ENCODE data around the gene CEP128. TPM values are rescaled to one million over a fixed set of nuclear protein-coding genes. Genes with fewer than 3 reads are reported as not detected.

CEP128 gene
- total RNA-seq, 1 experiment from 2014 or later = 27.3 TPM

DNA sequence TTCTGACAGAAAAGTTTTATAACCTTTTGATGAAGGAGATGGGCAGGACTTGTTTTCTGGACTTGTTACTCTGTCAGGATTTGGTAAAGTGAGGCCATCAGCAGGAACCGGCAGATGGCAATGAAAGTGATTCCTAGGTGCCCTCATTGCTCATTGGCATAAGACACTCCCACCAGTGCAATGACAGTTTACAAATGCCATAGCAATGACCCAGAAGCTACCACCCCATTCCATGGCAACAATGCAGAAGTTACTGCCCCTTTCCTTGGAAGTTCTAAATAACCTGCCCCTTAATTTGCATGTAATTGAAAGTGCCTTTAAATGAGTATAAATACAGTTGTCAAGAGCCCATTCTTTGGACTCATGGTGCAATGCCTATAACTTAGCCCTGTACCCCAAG, 222.6 kb downstream of the CEP128 start:
- POLR2A ChIA-PET (ENCODE audit: low non-redundant PET) = no interaction called here
- H3K27ac ChIP-seq (ENCODE audit: low read depth, low read length, poor library complexity, severe bottlenecking) = no peak overlapping the region
- BruUV-seq (replicated peaks) = no TSS peak
- H3K27me3 ChIP-seq (replicated peaks; ENCODE audit: insufficient read depth, low read depth, low read length, poor library complexity) = no peaks in the 10 kb centered on the region
- no peaks in the 10 kb centered on the region for H3K4me1 ChIP-seq (ENCODE audit: insufficient read depth, low read length, poor library complexity, severe bottlenecking)
- CTCF ChIA-PET = no interaction called here
- DNase-seq (ENCODE audit: low spot score) = no peak
- H3K4me3 ChIP-seq (ENCODE audit: low read depth, low read length, poor library complexity, severe bottlenecking) = no peak overlapping the region
- no peaks in the 10 kb centered on the region for H3K9me3 ChIP-seq (ENCODE audit: low read depth, low read length, poor library complexity, severe bottlenecking)
- no peak for TF ChIP-seq EZH2 (IDR thresholded peaks at IDR 0.05; ENCODE audit: borderline replicate concordance, low read depth, low read length, poor library complexity, severe bottlenecking)
- TF ChIP-seq, protein P1, sequence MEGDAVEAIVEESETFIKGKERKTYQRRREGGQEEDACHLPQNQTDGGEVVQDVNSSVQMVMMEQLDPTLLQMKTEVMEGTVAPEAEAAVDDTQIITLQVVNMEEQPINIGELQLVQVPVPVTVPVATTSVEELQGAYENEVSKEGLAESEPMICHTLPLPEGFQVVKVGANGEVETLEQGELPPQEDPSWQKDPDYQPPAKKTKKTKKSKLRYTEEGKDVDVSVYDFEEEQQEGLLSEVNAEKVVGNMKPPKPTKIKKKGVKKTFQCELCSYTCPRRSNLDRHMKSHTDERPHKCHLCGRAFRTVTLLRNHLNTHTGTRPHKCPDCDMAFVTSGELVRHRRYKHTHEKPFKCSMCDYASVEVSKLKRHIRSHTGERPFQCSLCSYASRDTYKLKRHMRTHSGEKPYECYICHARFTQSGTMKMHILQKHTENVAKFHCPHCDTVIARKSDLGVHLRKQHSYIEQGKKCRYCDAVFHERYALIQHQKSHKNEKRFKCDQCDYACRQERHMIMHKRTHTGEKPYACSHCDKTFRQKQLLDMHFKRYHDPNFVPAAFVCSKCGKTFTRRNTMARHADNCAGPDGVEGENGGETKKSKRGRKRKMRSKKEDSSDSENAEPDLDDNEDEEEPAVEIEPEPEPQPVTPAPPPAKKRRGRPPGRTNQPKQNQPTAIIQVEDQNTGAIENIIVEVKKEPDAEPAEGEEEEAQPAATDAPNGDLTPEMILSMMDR (conservative IDR thresholded peaks at IDR 0.05; ENCODE audit: low read depth, low read length) = no peak
- intact Hi-C loops (cut with micrococcal nuclease; ENCODE audit: unreplicated experiment) = no loop called here
- no peaks in the 10 kb centered on the region for H3K36me3 ChIP-seq (ENCODE audit: insufficient read depth, low read length, poor library complexity, severe bottlenecking)

DNA sequence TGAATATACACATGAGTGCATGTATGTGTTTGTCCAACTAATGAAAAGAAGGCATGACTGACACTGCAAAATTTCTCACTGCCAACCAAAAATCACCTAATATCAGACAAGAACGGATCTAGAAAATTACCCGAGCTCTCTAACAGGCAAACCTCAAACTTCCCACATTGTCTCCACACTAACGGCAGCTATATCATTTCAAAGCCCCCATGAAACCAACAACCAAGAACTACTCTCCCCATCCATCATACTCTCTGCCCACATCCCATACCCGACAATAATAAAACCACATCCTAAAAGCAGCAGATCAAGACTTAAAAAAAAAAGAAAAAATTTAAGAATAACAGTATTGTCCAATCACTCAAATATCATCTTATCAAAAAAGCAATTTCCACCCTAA, 227.1 kb downstream of the CEP128 start:
- Histone ChIP-seq H3K4me3 (ENCODE audit: low read depth, low read length, poor library complexity, severe bottlenecking) (no peak overlapping the region), H3K4me1 (ENCODE audit: insufficient read depth, low read length, poor library complexity, severe bottlenecking) (no peaks in the 10 kb centered on the region), H3K36me3 (ENCODE audit: insufficient read depth, low read length, poor library complexity, severe bottlenecking) (no peaks in the 10 kb centered on the region), H3K27me3 (replicated peaks; ENCODE audit: insufficient read depth, low read depth, low read length, poor library complexity) (no peaks in the 10 kb centered on the region), H3K9me3 (ENCODE audit: low read depth, low read length, poor library complexity, severe bottlenecking) (no peaks in the 10 kb centered on the region), H3K27ac (ENCODE audit: low read depth, low read length, poor library complexity, severe bottlenecking) (no peak overlapping the region)
- no peak for DNase-seq (ENCODE audit: low spot score)
- ChIA-PET CTCF (no interaction called here), POLR2A (ENCODE audit: low non-redundant PET) (no interaction called here)
- TF ChIP-seq, protein P1 (conservative IDR thresholded peaks at IDR 0.05; ENCODE audit: low read depth, low read length) = no peak
- intact Hi-C loops (cut with micrococcal nuclease; ENCODE audit: unreplicated experiment) = no loop called here
- no TSS peak for BruUV-seq (replicated peaks)

DNA sequence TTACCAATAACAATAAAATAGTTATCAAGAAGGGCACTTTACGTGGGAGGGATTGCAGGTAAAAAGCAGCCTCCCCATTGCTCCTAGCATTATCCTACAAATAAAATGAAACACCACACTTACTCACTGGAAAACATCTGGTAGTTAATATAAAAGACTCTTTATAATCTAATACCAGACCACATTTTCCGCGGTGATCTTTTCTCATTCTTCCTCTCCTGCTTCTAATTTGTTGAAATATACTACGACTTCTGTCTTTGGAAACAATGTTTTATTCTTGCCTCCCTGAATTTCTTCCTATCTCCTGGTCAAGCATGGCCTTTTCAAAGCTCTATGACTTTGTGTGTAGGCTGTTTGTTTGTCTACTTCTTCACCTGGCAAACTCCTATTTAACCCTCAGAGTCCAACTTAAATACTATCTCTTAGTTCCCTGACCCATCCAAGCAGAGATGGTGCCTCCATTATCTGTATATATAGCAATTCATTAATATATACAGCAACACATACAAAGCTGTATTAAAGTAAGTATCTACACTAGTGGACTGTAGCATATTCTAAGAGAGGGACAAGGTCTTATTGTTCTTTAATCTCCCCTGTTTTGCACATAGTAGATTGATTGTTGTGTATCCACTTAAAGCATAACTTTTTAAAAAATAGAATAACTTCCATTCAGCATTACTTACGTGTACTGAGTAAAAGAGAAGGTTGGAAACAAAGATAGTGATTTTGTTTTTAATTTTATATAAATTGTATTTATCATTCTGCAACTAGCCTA, 228.3 kb downstream of the CEP128 start:
- Histone ChIP-seq H3K4me3 (ENCODE audit: low read depth, low read length, poor library complexity, severe bottlenecking) (no peak overlapping the region), H3K4me1 (ENCODE audit: insufficient read depth, low read length, poor library complexity, severe bottlenecking) (no peaks in the 10 kb centered on the region), H3K27me3 (replicated peaks; ENCODE audit: insufficient read depth, low read depth, low read length, poor library complexity) (no peaks in the 10 kb centered on the region), H3K9me3 (ENCODE audit: low read depth, low read length, poor library complexity, severe bottlenecking) (no peaks in the 10 kb centered on the region), H3K36me3 (ENCODE audit: insufficient read depth, low read length, poor library complexity, severe bottlenecking) (no peaks in the 10 kb centered on the region), H3K27ac (ENCODE audit: low read depth, low read length, poor library complexity, severe bottlenecking) (no peak overlapping the region)
- ChIA-PET CTCF (no interaction called here), POLR2A (ENCODE audit: low non-redundant PET) (no interaction called here)
- BruUV-seq (replicated peaks) = no TSS peak
- DNase-seq (ENCODE audit: low spot score) = no peak
- intact Hi-C loops (cut with micrococcal nuclease; ENCODE audit: unreplicated experiment) = no loop called here
- TF ChIP-seq, protein P1 (conservative IDR thresholded peaks at IDR 0.05; ENCODE audit: low read depth, low read length) = no peak
- TF ChIP-seq EZH2 (IDR thresholded peaks at IDR 0.05; ENCODE audit: borderline replicate concordance, low read depth, low read length, poor library complexity, severe bottlenecking) = no peak

Data from A673 (cell line).